IMR-90 (cell line): Measurements from ENCODE around the gene MT1G. TPM values are rescaled to one million over a fixed set of nuclear protein-coding genes. Genes with fewer than 3 reads are reported as not detected.
A peak's percentile ranks its signal among the peaks of the same experiment; 100 is the strongest.

Experiments
- ATAC-seq: fragments of 200-7000 bp; cut with Tn5 transposase; 2 replicates; pipeline ENCODE4 v1.9.1; 2020; ENCODE audit warnings: low read depth, mild to moderate bottlenecking, moderate library complexity
- BruUV-seq: library from RNA; stranded (reverse); fragments of 400-500 nt; replicated peaks from 2 replicates; lab custom pipeline; 2021; lab: Mats Ljungman, UMichigan
- CTCF ChIA-PET: fragments of 300-600 bp; formaldehyde crosslinking; extraction: SDS; loops from one replicate; lab custom pipeline; 2021; ENCODE audit warnings: antibody characterized with exemption; lab: Yijun Ruan, JAX
- POLR2A ChIA-PET: fragments of 300-600 bp; sonication (Branson Sonifier 250); formaldehyde crosslinking; loops from one replicate; lab custom pipeline; 2022; ENCODE audit warnings: antibody characterized with exemption; ENCODE audit not compliant: unreplicated experiment; lab: Charles Lee
- DNase-seq: peaks from one replicate; pipeline ENCODE4 v3.0.0; 2013
- H2AFZ ChIP-seq: replicated peaks from 2 replicates; pipeline ENCODE3; 2013; ENCODE audit warnings: low read length, mild to moderate bottlenecking; ENCODE audit not compliant: poor library complexity
- H2AK5ac ChIP-seq: 2 replicates; pipeline ENCODE4 v1.6.1; 2013; ENCODE audit warnings: low read depth, low read length, inconsistent platforms
- H2AK9ac ChIP-seq: replicated peaks from 2 replicates; pipeline ENCODE3; 2013; ENCODE audit warnings: mild to moderate bottlenecking, low read depth, low read length, moderate library complexity; ENCODE audit not compliant: poor library complexity
- H2BK120ac ChIP-seq: 2 replicates; pipeline ENCODE4 v1.6.1; 2013; ENCODE audit warnings: low read depth, low read length, inconsistent platforms
- H2BK15ac ChIP-seq: 3 replicates; pipeline ENCODE4 v1.6.1; 2013; ENCODE audit warnings: low read depth, low read length, inconsistent platforms
- H2BK20ac ChIP-seq: 2 replicates; pipeline ENCODE4 v1.6.1; 2013; ENCODE audit warnings: low read depth, mild to moderate bottlenecking, inconsistent platforms, low read length, moderate library complexity
- H2BK5ac ChIP-seq: 2 replicates; pipeline ENCODE4 v1.6.1; 2013; ENCODE audit warnings: mild to moderate bottlenecking, low read depth, low read length, inconsistent platforms; ENCODE audit not compliant: poor library complexity, severe bottlenecking
- H3K14ac ChIP-seq: replicated peaks from 2 replicates; pipeline ENCODE4 v1.6.1; 2013; ENCODE audit warnings: low read depth, low read length, inconsistent platforms
- H3K18ac ChIP-seq: 2 replicates; pipeline ENCODE4 v1.6.1; 2013; ENCODE audit warnings: low read depth, low read length, control low read depth
- H3K23ac ChIP-seq: 2 replicates; pipeline ENCODE4 v1.6.1; 2013; ENCODE audit warnings: low read depth, low read length, inconsistent platforms
- H3K27ac ChIP-seq: 2 replicates; pipeline ENCODE4 v1.5.1; 2013; ENCODE audit warnings: mild to moderate bottlenecking, control low read depth, low read length; ENCODE audit not compliant: insufficient read depth
- H3K27me3 ChIP-seq: 2 replicates; pipeline ENCODE4 v1.6.1; 2013; ENCODE audit warnings: low read length; ENCODE audit not compliant: control insufficient read depth, insufficient read depth
- H3K36me3 ChIP-seq: 2 replicates; pipeline ENCODE4 v1.6.1; 2013; ENCODE audit warnings: low read length, mixed read lengths; ENCODE audit not compliant: control insufficient read depth, insufficient read depth
- H3K4ac ChIP-seq: 2 replicates; pipeline ENCODE4 v1.6.1; 2013; ENCODE audit warnings: low read depth, low read length, inconsistent platforms
- H3K4me1 ChIP-seq: 2 replicates; pipeline ENCODE4 v1.6.1; 2013; ENCODE audit warnings: low read length, mixed read lengths; ENCODE audit not compliant: control insufficient read depth, insufficient read depth
- H3K4me2 ChIP-seq: 2 replicates; pipeline ENCODE4 v1.6.1; 2013; ENCODE audit warnings: low read depth, mild to moderate bottlenecking, control low read depth, low read length, moderate library complexity
- H3K4me3 ChIP-seq: 2 replicates; pipeline ENCODE4 v1.5.1; 2013; ENCODE audit warnings: low read depth, mild to moderate bottlenecking, control low read depth, low read length, moderate library complexity; ENCODE audit not compliant: insufficient read depth
- H3K56ac ChIP-seq: 2 replicates; pipeline ENCODE4 v1.6.1; 2013; ENCODE audit warnings: low read length, inconsistent platforms; ENCODE audit not compliant: insufficient read depth; ENCODE audit errors: extremely low read depth
- H3K79me1 ChIP-seq, 2 experiments: 2 replicates each; pipeline ENCODE4 v1.6.1; 2013; ENCODE audit warnings: low read length in 2 of 2, inconsistent platforms in 1 of 2, low read depth in 1 of 2
- H3K9ac ChIP-seq: 2 replicates; pipeline ENCODE4 v1.6.1; 2013; ENCODE audit warnings: low read depth, low read length, control low read depth
- H3K9me1 ChIP-seq: 2 replicates; pipeline ENCODE4 v1.6.1; 2013; ENCODE audit warnings: low read length, inconsistent platforms; ENCODE audit not compliant: insufficient read depth
- H3K9me3 ChIP-seq: 2 replicates; pipeline ENCODE4 v1.6.1; 2013; ENCODE audit warnings: low read length; ENCODE audit not compliant: control insufficient read depth, insufficient read depth
- H4K20me1 ChIP-seq: 2 replicates; pipeline ENCODE4 v1.6.1; 2013; ENCODE audit warnings: low read length, inconsistent platforms; ENCODE audit not compliant: insufficient read depth
- H4K5ac ChIP-seq: 2 replicates; pipeline ENCODE4 v1.6.1; 2013; ENCODE audit warnings: mild to moderate bottlenecking, low read depth, low read length, control low read depth
- H4K8ac ChIP-seq, 2 experiments: 2 replicates each; pipeline ENCODE4 v1.6.1; 2013; ENCODE audit warnings: low read depth in 2 of 2, low read length in 2 of 2, control low read depth in 1 of 2, inconsistent platforms in 1 of 2
- H4K91ac ChIP-seq: 2 replicates; pipeline ENCODE4 v1.6.1; 2013; ENCODE audit warnings: low read depth, low read length, inconsistent platforms; ENCODE audit not compliant: insufficient read depth
- FOS ChIP-seq: fragments of 150-350 bp; IDR thresholded peaks from 2 replicates; pipeline ENCODE4 v1.6.1; 2016; ENCODE audit warnings: low read depth, low read length
- WGBS, 2 experiments: methylation state at CpG; one replicate each; pipeline versions ENCODE4 v1.1.5 to v1.1.7; 2013; ENCODE audit warnings: missing lambda C conversion rate in 2 of 2; ENCODE audit not compliant: insufficient read length in 1 of 2; ENCODE audit errors: extremely low coverage in 2 of 2; 5-methylcytosine and 5-hydroxymethylcytosine counted together
- dilution Hi-C: fragments of 300-500 bp; cut with HindIII; formaldehyde crosslinking; loops from one replicate; pipeline ENCODE4 v1.14.3; 2018; ENCODE audit warnings: low sequenced_read_pairs; ENCODE audit not compliant: unreplicated experiment
- in situ Hi-C: fragments of 300-500 bp; cut with MboI; formaldehyde crosslinking; loops from 3 replicates; pipeline ENCODE4 v1.14.3; 2019; ENCODE audit warnings: low sequenced_read_pairs, inconsistent platforms, mixed read lengths
- intact Hi-C: fragments of 100-400 bp; cut with micrococcal nuclease; formaldehyde crosslinking; loops from 2 replicates; pipeline ENCODE4 v1.10.0; 2022
- polyA plus RNA-seq, 3 experiments: library from polyadenylated mRNA; depleted of rRNA; stranded (reverse); fragments of >200 nt; gene quantifications; 2 replicates each; pipeline ENCODE4 v1.2.3, GENCODE V29; 2012; ENCODE audit warnings: low replicate concordance in 1 of 3
- total RNA-seq: library from RNA; depleted of rRNA; stranded (reverse); fragments of >200 nt; gene quantifications from 2 replicates; pipeline ENCODE4 v1.2.3, GENCODE V29; 2012

Gene MT1G
- total and polyA plus RNA-seq, 2 of the 4 experiments (the other 2 are of a cell fraction) = 0.48 TPM; not detected in 1

- Histone ChIP-seq H3K27ac (no peak overlapping the region), H3K56ac (no peak overlapping the region), H2AK9ac (no peak overlapping the region), H3K9me3 (no peaks in the 10 kb centered on the region), H3K4me1 (no peaks in the 10 kb centered on the region), H3K23ac (no peak overlapping the region), H4K20me1 (no peaks in the 10 kb centered on the region), H3K36me3 (no peaks in the 10 kb centered on the region), H2AFZ (no peak overlapping the region), H3K9me1 (no peaks in the 10 kb centered on the region), H2BK15ac (no peak overlapping the region), H3K4me2 (no peak overlapping the region), H2BK20ac (no peak overlapping the region), H3K18ac (no peak overlapping the region), H3K27me3 (peaks cover 20% of the 10 kb centered on the region), H2AK5ac (no peak overlapping the region), H3K4ac (no peak overlapping the region), H4K8ac (no peak overlapping the region), H3K4me3 (no peak overlapping the region), H4K5ac (no peak overlapping the region), H3K79me1 (no peaks in the 10 kb centered on the region), H2BK120ac (no peak overlapping the region), H2BK5ac (no peak overlapping the region), H3K9ac (no peak overlapping the region), H3K14ac (no peak overlapping the region), H4K91ac (no peak overlapping the region)
- WGBS, 2 experiments = no CpG with 5 or more reads among the region's 2 CpGs
- ChIA-PET CTCF (interaction anchor here (0.6 kb wide), 2 partner anchors 84 to 134 kb away, joined by 3 to 4 read pairs; no protein-coding TSS in a partner anchor), POLR2A (no interaction called here)
- TF ChIP-seq FOS = no peak
- dilution Hi-C loops (no loop called here), in situ Hi-C loops (loop anchor here (25.0 kb wide), 1 partner anchor 775 kb away; no protein-coding TSS in a partner anchor), intact Hi-C loops (no loop called here)
- BruUV-seq = no TSS peak
- no peak for ATAC-seq
- DNase-seq = peak; percentile 3
Measured at GRCh38 chr16:56711862-56712261, 44.0 kb upstream of the MT1G start.
